Measurements from ENCODE around the gene SLAMF7. TPM values are rescaled to one million over a fixed set of nuclear protein-coding genes. Genes with fewer than 3 reads are reported as not detected.

The SLAMF7 gene
- total and polyA plus RNA-seq, 2 donors (not counting 3 experiments of a cell fraction or from before 2014, with no cell fraction given), result not detected

GRCh38 chr1:160774886-160775719 lies 36.1 kb downstream of the SLAMF7 start:
- Histone ChIP-seq H3K79me2 (ENCODE audit: control insufficient read depth, insufficient read depth, low read length) (no peaks in the 10 kb centered on the region), H3K9me3 (replicated peaks; ENCODE audit: control insufficient read depth, insufficient read depth, low read length) (no peaks in the 10 kb centered on the region), H3K36me3 (ENCODE audit: control insufficient read depth in 2 of 2, extremely low read depth in 1 of 2, insufficient read depth in 2 of 2, low read length in 2 of 2) (no peaks in the 10 kb centered on the region), H3K4me3 (replicated peaks in 1 of 3; ENCODE audit: insufficient read depth in 1 of 3, low read depth in 1 of 3, low read length in 3 of 3) (no peak overlapping the region), H3K4me2 (ENCODE audit: insufficient read depth, low read length) (no peak overlapping the region), H3K4me1 (ENCODE audit: control insufficient read depth, extremely low read depth, insufficient read depth, low read length) (no peaks in the 10 kb centered on the region), H3K9me1 (replicated peaks; ENCODE audit: control insufficient read depth, extremely low read depth, insufficient read depth, low read length) (no peaks in the 10 kb centered on the region), H2AFZ (ENCODE audit: low read depth, low read length) (no peak overlapping the region), H3K27ac (ENCODE audit: insufficient read depth, low read depth, low read length) (no peak overlapping the region), H3K27me3 (ENCODE audit: control insufficient read depth in 2 of 2, insufficient read depth in 2 of 2, low read length in 2 of 2) (peaks cover 3 to 5% of the 10 kb centered on the region in 2 experiments), H3K9ac (replicated peaks; ENCODE audit: extremely low read depth, insufficient read depth, low read length) (no peak overlapping the region), H4K20me1 (replicated peaks; ENCODE audit: control insufficient read depth, extremely low read depth, insufficient read depth, low read length) (no peaks in the 10 kb centered on the region)
- intact Hi-C loops (cut with micrococcal nuclease), result no loop called here
- BruUV-seq (replicated peaks), result no TSS peak
- DNase-seq (ENCODE audit: low read depth, low spot score), result no peak
- no peak for FAIRE-seq
- ChIA-PET POLR2A (no interaction called here), CTCF (interaction anchor here (0.9 kb wide), 1 partner anchor 10 kb away, joined by 3 read pairs; no protein-coding TSS in a partner anchor)
- TF ChIP-seq CTCF (IDR thresholded peaks at IDR 0.05; ENCODE audit: extremely low read depth in 1 of 2, insufficient read depth in 1 of 2, low read depth in 1 of 2, low read length in 2 of 2) (no peak), POLR2AphosphoS5 (IDR thresholded peaks at IDR 0.05; ENCODE audit: insufficient read depth, low read depth, low read length) (no peak), JUN (IDR thresholded peaks at IDR 0.05; ENCODE audit: borderline replicate concordance, insufficient read depth, insufficient read length, low read depth) (no peak), GATA2 (IDR thresholded peaks at IDR 0.05; ENCODE audit: insufficient read depth, insufficient read length, low read depth, low read length) (no peak), MAX (IDR thresholded peaks at IDR 0.05; ENCODE audit: insufficient read depth, insufficient read length) (no peak), EZH2 (IDR thresholded peaks at IDR 0.05; ENCODE audit: borderline replicate concordance, low read depth, low read length, severe bottlenecking) (no peak), FOS (IDR thresholded peaks at IDR 0.05; ENCODE audit: borderline replicate concordance, insufficient read depth, low read length) (no peak), POLR2A (IDR thresholded peaks at IDR 0.05; ENCODE audit: low read depth, low read length) (no peak), MYC (IDR thresholded peaks at IDR 0.05; ENCODE audit: low read depth, low read length) (no peak)
- dilution Hi-C loops (cut with MboI; ENCODE audit: extremely low pct_ligation_motif_present, low sequenced_read_pairs), result no loop called here

All from endothelial cell of umbilical vein (primary cell).